Colonic mucosa (tissue), 4 donors: ENCODE results near the gene ADCY9. TPM values are rescaled to one million over a fixed set of nuclear protein-coding genes. Genes with fewer than 3 reads are reported as not detected.

Experiments used
- DNase-seq: peaks from one replicate; pipeline ENCODE4 v3.0.0-alpha.2; 2020
- H3K27ac ChIP-seq: fragments of 200-600 bp; one replicate; pipeline ENCODE4 v1.8.0; 2021
- H3K27me3 ChIP-seq: fragments of 200-600 bp; one replicate; pipeline ENCODE4 v1.8.0; 2021
- H3K36me3 ChIP-seq: fragments of 200-600 bp; one replicate; pipeline ENCODE4 v1.8.0; 2021
- H3K4me1 ChIP-seq: fragments of 200-600 bp; one replicate; pipeline ENCODE4 v1.8.0; 2021; ENCODE audit warnings: mild to moderate bottlenecking
- H3K4me3 ChIP-seq: fragments of 200-600 bp; one replicate; pipeline ENCODE4 v1.8.0; 2021
- H3K9ac ChIP-seq, 2 donors: one replicate each; pipeline ENCODE4 v1.7.0; 2013; ENCODE audit warnings: control low read depth in 2 of 2, low read depth in 2 of 2, low read length in 2 of 2
- H3K9me3 ChIP-seq: fragments of 200-600 bp; one replicate; pipeline ENCODE4 v1.8.0; 2021
- intact Hi-C: fragments of 100-400 bp; cut with DNase I; formaldehyde crosslinking; loops from one replicate; pipeline ENCODE4 v1.14.1; 2022
- total RNA-seq, 2 donors: library from RNA; stranded (reverse); fragmentation: NEBNext Ultra II Directional in 1 of 2; extraction: Animal tissue kit (Norgen Biotek cat#: 25700) in 1 of 2; gene quantifications; one replicate each; pipeline ENCODE4 v1.2.1, GENCODE V29; 2021
- TF ChIP-seq, protein P1 (sequence below): fragments of 200-600 bp; IDR thresholded peaks from one replicate; pipeline ENCODE4 v1.8.0; 2022; ENCODE audit warnings: antibody characterized with exemption, mild to moderate bottlenecking
- donor health status: healthy.
- donor health status: DM: no; HTN: no; CAD: no.
- donor health status: DM: no; HTN: no; CAD: no.

The ADCY9 gene
- total RNA-seq, 2 donors from 2014 or later, result 23.8 to 25.6 TPM

DNA sequence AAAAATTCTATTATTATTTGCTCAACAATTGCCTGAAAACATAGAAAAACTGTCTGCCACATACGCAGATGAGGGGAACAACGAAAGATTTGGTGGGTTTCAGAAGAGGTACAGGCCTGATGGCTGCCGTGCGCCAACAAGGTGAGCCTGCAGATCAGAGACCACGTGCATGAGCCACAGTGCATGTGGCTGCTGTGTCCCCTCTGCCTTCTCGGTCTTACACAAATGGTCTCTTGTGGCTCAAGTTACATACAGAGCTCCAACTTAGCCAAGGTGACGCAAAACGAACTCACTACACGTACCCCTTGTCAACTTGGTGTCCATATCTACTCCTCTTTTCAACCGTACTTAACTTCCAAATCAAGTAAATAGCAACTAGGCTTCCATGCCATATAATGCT, 82.3 kb downstream of the ADCY9 start:
- Histone ChIP-seq H3K4me1 (no peaks in the 10 kb centered on the region), H3K27me3 (no peaks in the 10 kb centered on the region), H3K36me3 (no peaks in the 10 kb centered on the region), H3K27ac (no peak overlapping the region), H3K4me3 (no peak overlapping the region), H3K9me3 (no peaks in the 10 kb centered on the region), H3K9ac (no peak overlapping the region)
- no peak for DNase-seq
- TF ChIP-seq, protein P1, sequence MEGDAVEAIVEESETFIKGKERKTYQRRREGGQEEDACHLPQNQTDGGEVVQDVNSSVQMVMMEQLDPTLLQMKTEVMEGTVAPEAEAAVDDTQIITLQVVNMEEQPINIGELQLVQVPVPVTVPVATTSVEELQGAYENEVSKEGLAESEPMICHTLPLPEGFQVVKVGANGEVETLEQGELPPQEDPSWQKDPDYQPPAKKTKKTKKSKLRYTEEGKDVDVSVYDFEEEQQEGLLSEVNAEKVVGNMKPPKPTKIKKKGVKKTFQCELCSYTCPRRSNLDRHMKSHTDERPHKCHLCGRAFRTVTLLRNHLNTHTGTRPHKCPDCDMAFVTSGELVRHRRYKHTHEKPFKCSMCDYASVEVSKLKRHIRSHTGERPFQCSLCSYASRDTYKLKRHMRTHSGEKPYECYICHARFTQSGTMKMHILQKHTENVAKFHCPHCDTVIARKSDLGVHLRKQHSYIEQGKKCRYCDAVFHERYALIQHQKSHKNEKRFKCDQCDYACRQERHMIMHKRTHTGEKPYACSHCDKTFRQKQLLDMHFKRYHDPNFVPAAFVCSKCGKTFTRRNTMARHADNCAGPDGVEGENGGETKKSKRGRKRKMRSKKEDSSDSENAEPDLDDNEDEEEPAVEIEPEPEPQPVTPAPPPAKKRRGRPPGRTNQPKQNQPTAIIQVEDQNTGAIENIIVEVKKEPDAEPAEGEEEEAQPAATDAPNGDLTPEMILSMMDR, result no peak
- intact Hi-C loops, result no loop called here

DNA sequence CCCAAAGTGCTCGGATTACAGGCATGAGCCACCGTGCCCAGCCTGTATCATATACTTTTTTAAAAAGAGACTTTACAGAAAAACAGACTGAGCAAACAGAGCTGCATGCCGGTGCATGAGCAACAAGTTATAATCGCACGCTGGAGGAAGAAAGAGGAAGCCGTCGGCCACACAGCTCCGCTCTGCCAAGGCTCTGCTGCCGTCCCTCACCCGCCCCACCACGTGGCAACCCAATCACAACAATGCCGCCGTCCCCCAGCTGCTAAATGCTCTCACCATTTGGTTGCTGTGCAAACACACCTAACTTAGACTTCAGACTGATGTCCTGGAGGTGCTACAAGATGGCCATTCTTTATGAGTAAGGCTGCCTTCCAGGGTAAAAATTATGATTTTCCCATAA, 83.5 kb downstream of the ADCY9 start:
- no peaks in the 10 kb centered on the region for H3K4me1 ChIP-seq
- TF ChIP-seq, protein P1, result no peak
- H3K36me3 ChIP-seq, result no peaks in the 10 kb centered on the region
- H3K27ac ChIP-seq, result peak overlapping the region; percentile 36
- no peaks in the 10 kb centered on the region for H3K9me3 ChIP-seq
- H3K27me3 ChIP-seq, result no peaks in the 10 kb centered on the region
- peak; percentile 84 for DNase-seq
- intact Hi-C loops, result no loop called here
- H3K9ac ChIP-seq, result no peak overlapping the region
- no peak overlapping the region for H3K4me3 ChIP-seq

DNA sequence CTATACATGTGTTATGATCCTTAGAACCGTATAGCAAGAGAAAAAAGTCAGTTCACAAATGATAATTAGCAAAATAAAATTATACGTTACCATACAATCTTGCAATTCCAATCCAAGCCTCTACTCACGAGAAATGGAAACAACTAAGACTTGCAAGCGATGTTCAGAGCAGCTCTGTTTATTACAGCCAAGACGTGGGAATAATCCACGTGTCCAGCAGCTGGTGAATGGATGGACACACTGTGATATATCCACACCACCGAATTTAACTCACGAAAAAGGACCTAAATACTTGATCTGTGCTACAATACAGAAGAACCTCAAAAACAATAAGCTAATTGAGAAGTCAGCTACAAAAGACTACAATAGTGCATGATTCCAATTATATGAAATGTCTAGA, 88.1 kb downstream of the ADCY9 start:
- Histone ChIP-seq H3K9me3 (no peaks in the 10 kb centered on the region), H3K4me3 (no peak overlapping the region), H3K4me1 (no peaks in the 10 kb centered on the region), H3K27me3 (no peaks in the 10 kb centered on the region), H3K9ac (no peak overlapping the region), H3K36me3 (no peaks in the 10 kb centered on the region), H3K27ac (no peak overlapping the region)
- no peak for DNase-seq
- TF ChIP-seq, protein P1, result no peak
- intact Hi-C loops, result no loop called here

DNA sequence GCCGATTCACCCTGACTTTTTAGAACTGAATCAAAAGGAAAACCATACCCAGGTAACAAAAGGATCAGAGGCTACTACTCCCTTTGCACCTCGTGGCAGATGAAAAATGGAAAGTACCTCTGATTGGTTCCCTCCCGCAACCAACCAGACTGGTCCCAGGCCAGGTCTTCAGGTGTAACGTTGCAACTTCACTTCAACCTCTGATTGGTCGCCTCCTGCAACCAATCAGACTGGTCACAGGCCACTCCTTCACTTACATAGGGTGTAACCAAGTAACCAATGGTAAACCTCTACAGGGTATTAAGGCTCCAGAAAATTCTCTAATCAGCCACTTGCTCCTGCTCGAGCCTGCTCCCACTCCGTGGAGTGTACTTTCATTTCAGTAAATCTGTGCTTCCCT, 89.4 kb downstream of the ADCY9 start:
- Histone ChIP-seq H3K27me3 (no peaks in the 10 kb centered on the region), H3K27ac (no peak overlapping the region), H3K4me1 (no peaks in the 10 kb centered on the region), H3K9me3 (no peaks in the 10 kb centered on the region), H3K36me3 (no peaks in the 10 kb centered on the region), H3K9ac (no peak overlapping the region), H3K4me3 (no peak overlapping the region)
- no peak for DNase-seq
- TF ChIP-seq, protein P1, result no peak
- intact Hi-C loops, result no loop called here

DNA sequence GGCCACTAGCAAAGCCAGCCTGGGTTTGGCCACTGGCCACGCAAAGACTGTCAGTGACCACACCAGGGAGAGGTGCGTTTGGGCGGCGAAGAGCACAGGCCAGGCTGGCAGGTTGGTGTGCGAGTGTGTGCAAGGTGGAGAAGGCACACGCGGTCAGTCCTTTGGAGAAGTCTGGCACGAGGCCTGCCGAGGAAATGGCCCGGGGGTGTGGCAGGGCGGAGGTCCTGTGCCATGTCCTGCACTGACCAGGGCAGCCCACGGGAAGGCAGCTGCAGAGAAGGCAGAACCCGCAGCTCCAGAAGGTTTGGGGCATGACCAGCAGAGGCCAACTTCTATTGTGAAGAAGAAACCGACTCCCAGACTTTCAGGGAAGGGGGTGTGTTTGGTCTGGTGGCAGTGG, 90.8 kb downstream of the ADCY9 start:
- no peaks in the 10 kb centered on the region for H3K27me3 ChIP-seq
- H3K36me3 ChIP-seq, result no peaks in the 10 kb centered on the region
- H3K4me1 ChIP-seq, result no peaks in the 10 kb centered on the region
- no peak overlapping the region for H3K27ac ChIP-seq
- TF ChIP-seq, protein P1, result no peak
- H3K4me3 ChIP-seq, result no peak overlapping the region
- DNase-seq, result no peak
- intact Hi-C loops, result no loop called here
- no peak overlapping the region for H3K9ac ChIP-seq
- no peaks in the 10 kb centered on the region for H3K9me3 ChIP-seq

DNA sequence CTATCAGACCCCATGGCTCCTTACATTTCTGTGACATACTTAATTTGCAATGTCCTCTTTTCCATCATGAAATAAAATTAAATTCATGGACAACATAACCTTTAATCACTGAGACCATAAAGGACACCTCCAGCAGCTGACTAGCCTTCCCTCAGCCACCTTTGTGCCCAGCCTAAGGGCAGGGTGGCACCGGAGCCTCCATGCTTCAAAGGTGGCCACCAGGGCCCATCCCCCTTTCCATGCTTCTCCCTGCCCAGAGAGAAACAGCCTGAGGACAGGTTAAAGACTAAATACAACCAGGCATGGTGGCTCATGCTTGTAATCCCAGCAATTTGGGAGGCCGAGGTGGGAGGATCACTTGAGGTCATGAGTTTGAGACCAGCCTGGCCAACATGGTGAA, 94.3 kb downstream of the ADCY9 start:
- H3K4me3 ChIP-seq, result no peak overlapping the region
- H3K27me3 ChIP-seq, result no peaks in the 10 kb centered on the region
- TF ChIP-seq, protein P1, result no peak
- no peak overlapping the region for H3K9ac ChIP-seq
- no peak overlapping the region for H3K27ac ChIP-seq
- intact Hi-C loops, result no loop called here
- no peaks in the 10 kb centered on the region for H3K36me3 ChIP-seq
- no peak for DNase-seq
- H3K4me1 ChIP-seq, result no peaks in the 10 kb centered on the region
- no peaks in the 10 kb centered on the region for H3K9me3 ChIP-seq
